B cell (primary cell): ENCODE data around the gene RGS7BP. TPM values are rescaled to one million over a fixed set of nuclear protein-coding genes. Genes with fewer than 3 reads are reported as not detected.

Source experiments
- ATAC-seq: fragments of 200-7000 bp; cut with Tn5 transposase; one replicate; pipeline ENCODE4 v1.10.0; 2021; ENCODE audit warnings: low read depth, mild to moderate bottlenecking, moderate number of reproducible peaks, moderate library complexity
- CTCF ChIA-PET: fragments of 350-600 bp; sonication (Branson Sonifier 250); formaldehyde crosslinking; loops from one replicate; lab custom pipeline; 2021; ENCODE audit warnings: antibody characterized with exemption, inconsistent platforms; lab: Charles Lee
- POLR2A ChIA-PET: fragments of 350-600 bp; sonication (Branson Sonifier 250); formaldehyde crosslinking; loops from one replicate; lab custom pipeline; 2021; ENCODE audit warnings: antibody characterized with exemption; lab: Charles Lee
- DNase-seq: peaks from one replicate; pipeline ENCODE4 v3.0.0; 2013
- H2AFZ ChIP-seq: 2 replicates; pipeline ENCODE4 v1.6.1; 2012; ENCODE audit warnings: mild to moderate bottlenecking, low read depth, low read length; ENCODE audit not compliant: insufficient read depth, poor library complexity, severe bottlenecking
- H3K27ac ChIP-seq, 2 donors: 1 replicate in 1 of 2; 2 replicates in 1 of 2; pipeline ENCODE4 v1.5.1; 2012 to 2013; ENCODE audit warnings: low read length in 2 of 2, mild to moderate bottlenecking in 2 of 2, moderate library complexity in 1 of 2
- H3K27me3 ChIP-seq, 4 experiments: fragments of 200-600 bp in 1 of 4; sonication (generic) in 1 of 4; replicated peaks in 1 of 4; 1 replicate in 2 of 4; 2 replicates in 2 of 4; pipeline versions ENCODE4 v1.6.1 to v1.7.0; 2013 to 2016; ENCODE audit warnings: low read length in 3 of 4, mild to moderate bottlenecking in 2 of 4, mixed read lengths in 1 of 4, moderate library complexity in 1 of 4; ENCODE audit not compliant: insufficient read depth in 4 of 4, control insufficient read depth in 3 of 4; ENCODE audit errors: control extremely low read depth in 1 of 4
- H3K36me3 ChIP-seq, 2 experiments: replicated peaks in 1 of 2; 1 replicate in 1 of 2; 2 replicates in 1 of 2; pipeline versions ENCODE4 v1.6.1 to v1.7.1; 2013; ENCODE audit warnings: low read length in 1 of 2; ENCODE audit not compliant: insufficient read depth in 2 of 2, control insufficient read depth in 1 of 2; ENCODE audit errors: control extremely low read depth in 1 of 2, extremely low read depth in 1 of 2
- H3K4me1 ChIP-seq, 2 donors: fragments of 200-600 bp in 1 of 2; sonication (generic) in 1 of 2; 1 replicate in 1 of 2; 2 replicates in 1 of 2; pipeline versions ENCODE4 v1.5.1 to v1.6.1; 2013 to 2017; ENCODE audit warnings: low read length in 2 of 2; ENCODE audit not compliant: control insufficient read depth in 2 of 2, insufficient read depth in 2 of 2
- H3K4me2 ChIP-seq: replicated peaks from 2 replicates; pipeline ENCODE3; 2012; ENCODE audit warnings: mild to moderate bottlenecking, low read depth, low read length; ENCODE audit not compliant: poor library complexity, severe bottlenecking
- H3K4me3 ChIP-seq, 5 experiments: fragments of 200-600 bp in 1 of 5; sonication (generic) in 1 of 5; 1 replicate in 3 of 5; 2 replicates in 2 of 5; pipeline versions ENCODE4 v1.5.1 to v1.7.0; 2011 to 2016; ENCODE audit warnings: low read length in 4 of 5, mild to moderate bottlenecking in 4 of 5, low read depth in 2 of 5, control low read depth in 1 of 5, moderate library complexity in 1 of 5; ENCODE audit not compliant: insufficient read depth in 1 of 5; ENCODE audit errors: control extremely low read depth in 1 of 5, extremely low read depth in 1 of 5
- H3K79me2 ChIP-seq: fragments of 200-600 bp; sonication (generic); one replicate; pipeline ENCODE4 v1.6.0; 2016; ENCODE audit warnings: low read length; ENCODE audit not compliant: control insufficient read depth, insufficient read depth
- H3K9ac ChIP-seq: fragments of 200-600 bp; sonication (generic); 2 replicates; pipeline ENCODE4 v1.6.1; 2017; ENCODE audit warnings: mild to moderate bottlenecking, low read length, moderate library complexity
- H3K9me3 ChIP-seq, 3 donors: one replicate each; pipeline versions ENCODE4 v1.6.1 to v1.7.1; 2013; ENCODE audit warnings: low read length in 2 of 3; ENCODE audit not compliant: control insufficient read depth in 2 of 3, insufficient read depth in 1 of 3; ENCODE audit errors: control extremely low read depth in 1 of 3
- H4K20me1 ChIP-seq: 2 replicates; pipeline ENCODE4 v1.6.0; 2012; ENCODE audit warnings: mild to moderate bottlenecking, low read length; ENCODE audit not compliant: insufficient read depth, control insufficient read depth, poor library complexity, severe bottlenecking
- H3K27ac Mint-ChIP-seq: one replicate; pipeline ENCODE4 v1.8.0; 2021; ENCODE audit warnings: mixed read lengths
- H3K27me3 Mint-ChIP-seq: one replicate; pipeline ENCODE4 v1.8.0; 2021; ENCODE audit warnings: mixed read lengths
- H3K4me1 Mint-ChIP-seq: one replicate; pipeline ENCODE4 v1.8.0; 2021; ENCODE audit warnings: mixed read lengths
- H3K4me3 Mint-ChIP-seq: one replicate; pipeline ENCODE4 v1.8.0; 2021; ENCODE audit warnings: mixed read lengths
- H3K9me3 Mint-ChIP-seq: one replicate; pipeline ENCODE4 v1.8.0; 2022; ENCODE audit warnings: mixed read lengths; ENCODE audit not compliant: insufficient read depth
- EZH2 ChIP-seq: IDR thresholded peaks from 2 replicates; pipeline ENCODE4 v1.6.1; 2012; ENCODE audit warnings: borderline replicate concordance, low read depth, mild to moderate bottlenecking, moderate library complexity, low read length; ENCODE audit not compliant: insufficient read depth, poor library complexity, severe bottlenecking
- WGBS: methylation state at CpG from one replicate; pipeline ENCODE4 v1.1.5; 2013; ENCODE audit warnings: missing lambda C conversion rate; ENCODE audit not compliant: insufficient coverage; 5-methylcytosine and 5-hydroxymethylcytosine counted together
- intact Hi-C: fragments of 100-400 bp; cut with micrococcal nuclease; formaldehyde crosslinking; loops from one replicate; pipeline ENCODE4 v1.10.0; 2022
- polyA plus RNA-seq: library from polyadenylated mRNA; depleted of rRNA; stranded (reverse); fragments of >200 nt; gene quantifications from 2 replicates; pipeline ENCODE4 v1.2.3, GENCODE V29; 2012
- total RNA-seq, 2 donors: library from RNA; stranded (reverse); fragments of 120-200 nt in 1 of 2; gene quantifications; 1 replicate in 1 of 2; 2 replicates in 1 of 2; pipeline versions ENCODE4 v1.2.3 to v1.2.4, GENCODE V29; 2013 to 2022
- TF ChIP-seq, protein P1 (sequence below): fragments of 200-600 bp; IDR thresholded peaks from one replicate; pipeline ENCODE4 v1.8.0; 2022; ENCODE audit warnings: antibody characterized with exemption, mild to moderate bottlenecking

Gene RGS7BP
- total and polyA plus RNA-seq, 2 donors (not counting 1 experiment from before 2014, with no cell fraction given), result not detected

GRCh38 chr5:64603676-64604075 is 97.9 kb downstream of the RGS7BP start:
- Histone ChIP-seq H3K27ac (no peak overlapping the region), H3K4me1 (no peaks in the 10 kb centered on the region), H4K20me1 (no peaks in the 10 kb centered on the region), H2AFZ (no peak overlapping the region), H3K27me3 (no peaks in the 10 kb centered on the region), H3K36me3 (no peaks in the 10 kb centered on the region), H3K4me2 (no peak overlapping the region), H3K9ac (no peak overlapping the region), H3K9me3 (no peaks in the 10 kb centered on the region), H3K79me2 (no peaks in the 10 kb centered on the region), H3K4me3 (no peak overlapping the region)
- Mint-ChIP-seq H3K4me1 (no peaks in the 10 kb centered on the region), H3K4me3 (no peak overlapping the region), H3K27me3 (peaks cover 6% of the 10 kb centered on the region), H3K9me3 (no peaks in the 10 kb centered on the region), H3K27ac (no peak overlapping the region)
- ATAC-seq (no peak), DNase-seq (no peak)
- 84% methylated on average over 4 of the region's 4 CpGs for WGBS
- TF ChIP-seq EZH2, result no peak
- TF ChIP-seq, protein P1, sequence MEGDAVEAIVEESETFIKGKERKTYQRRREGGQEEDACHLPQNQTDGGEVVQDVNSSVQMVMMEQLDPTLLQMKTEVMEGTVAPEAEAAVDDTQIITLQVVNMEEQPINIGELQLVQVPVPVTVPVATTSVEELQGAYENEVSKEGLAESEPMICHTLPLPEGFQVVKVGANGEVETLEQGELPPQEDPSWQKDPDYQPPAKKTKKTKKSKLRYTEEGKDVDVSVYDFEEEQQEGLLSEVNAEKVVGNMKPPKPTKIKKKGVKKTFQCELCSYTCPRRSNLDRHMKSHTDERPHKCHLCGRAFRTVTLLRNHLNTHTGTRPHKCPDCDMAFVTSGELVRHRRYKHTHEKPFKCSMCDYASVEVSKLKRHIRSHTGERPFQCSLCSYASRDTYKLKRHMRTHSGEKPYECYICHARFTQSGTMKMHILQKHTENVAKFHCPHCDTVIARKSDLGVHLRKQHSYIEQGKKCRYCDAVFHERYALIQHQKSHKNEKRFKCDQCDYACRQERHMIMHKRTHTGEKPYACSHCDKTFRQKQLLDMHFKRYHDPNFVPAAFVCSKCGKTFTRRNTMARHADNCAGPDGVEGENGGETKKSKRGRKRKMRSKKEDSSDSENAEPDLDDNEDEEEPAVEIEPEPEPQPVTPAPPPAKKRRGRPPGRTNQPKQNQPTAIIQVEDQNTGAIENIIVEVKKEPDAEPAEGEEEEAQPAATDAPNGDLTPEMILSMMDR, result no peak
- POLR2A ChIA-PET, result no interaction called here
- CTCF ChIA-PET, result no interaction called here
- intact Hi-C loops, result no loop called here

DNA sequence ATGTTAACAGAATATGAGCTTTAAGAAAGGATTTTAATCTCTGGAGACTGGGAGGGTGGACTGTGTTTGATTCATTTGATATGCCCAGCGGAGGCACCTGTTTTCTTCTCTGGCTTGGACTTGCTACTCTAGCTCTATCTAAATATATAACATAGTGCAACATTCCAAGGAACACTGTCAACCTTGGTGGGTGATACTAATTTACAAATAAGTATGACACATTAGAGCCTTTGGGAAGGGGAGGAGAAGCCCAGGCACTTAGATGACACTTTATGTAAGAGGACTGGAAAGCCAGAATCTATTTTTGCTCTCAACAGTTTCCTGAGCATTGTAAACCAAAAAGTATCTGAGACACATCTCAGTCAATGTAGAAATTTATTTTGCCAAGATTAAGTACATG is 101.1 kb downstream of the RGS7BP start:
- Histone ChIP-seq H3K36me3 (no peaks in the 10 kb centered on the region), H2AFZ (no peak overlapping the region), H3K4me1 (no peaks in the 10 kb centered on the region), H4K20me1 (no peaks in the 10 kb centered on the region), H3K9me3 (no peaks in the 10 kb centered on the region), H3K4me3 (no peak overlapping the region), H3K4me2 (no peak overlapping the region), H3K27ac (no peak overlapping the region), H3K27me3 (peaks cover 0 to 3% (median 0%) of the 10 kb centered on the region in 4 experiments), H3K9ac (no peak overlapping the region), H3K79me2 (no peaks in the 10 kb centered on the region)
- CTCF ChIA-PET, result no interaction called here
- POLR2A ChIA-PET, result no interaction called here
- ATAC-seq (no peak), DNase-seq (no peak)
- Mint-ChIP-seq H3K9me3 (no peaks in the 10 kb centered on the region), H3K27me3 (peaks cover 6% of the 10 kb centered on the region), H3K4me3 (no peak overlapping the region), H3K27ac (no peak overlapping the region), H3K4me1 (no peaks in the 10 kb centered on the region)
- TF ChIP-seq EZH2, result no peak
- TF ChIP-seq, protein P1, result no peak
- intact Hi-C loops, result no loop called here
- no CpG with 5 or more reads among the region's 1 CpG for whole genome bisulfite sequencing
